Measurements from ENCODE around the gene ADARB1. TPM values are rescaled to one million over a fixed set of nuclear protein-coding genes. Genes with fewer than 3 reads are reported as not detected.

The ADARB1 gene
- total RNA-seq, 2 experiments from 2014 or later = 6.6 to 20.5 TPM

GRCh38 chr21:45200581-45201296 is 126.4 kb downstream of the ADARB1 start:
- H3K4me1 ChIP-seq (ENCODE audit: insufficient read depth, low read length, poor library complexity, severe bottlenecking) = no peaks in the 10 kb centered on the region
- ChIA-PET POLR2A (no interaction called here), CTCF (ENCODE audit: unreplicated experiment) (no interaction called here)
- H2AFZ ChIP-seq (ENCODE audit: low read length) = no peak overlapping the region
- no peaks in the 10 kb centered on the region for H3K9me3 ChIP-seq (ENCODE audit: low read length)
- DNase-seq (ENCODE audit: low spot score) = no peak
- H3K36me3 ChIP-seq (ENCODE audit: insufficient read depth, low read length) = no peaks in the 10 kb centered on the region
- TF ChIP-seq EZH2phosphoT487 (IDR thresholded peaks at IDR 0.05; ENCODE audit: borderline replicate concordance, low read depth, low read length) = no peak
- TF ChIP-seq, protein P1, sequence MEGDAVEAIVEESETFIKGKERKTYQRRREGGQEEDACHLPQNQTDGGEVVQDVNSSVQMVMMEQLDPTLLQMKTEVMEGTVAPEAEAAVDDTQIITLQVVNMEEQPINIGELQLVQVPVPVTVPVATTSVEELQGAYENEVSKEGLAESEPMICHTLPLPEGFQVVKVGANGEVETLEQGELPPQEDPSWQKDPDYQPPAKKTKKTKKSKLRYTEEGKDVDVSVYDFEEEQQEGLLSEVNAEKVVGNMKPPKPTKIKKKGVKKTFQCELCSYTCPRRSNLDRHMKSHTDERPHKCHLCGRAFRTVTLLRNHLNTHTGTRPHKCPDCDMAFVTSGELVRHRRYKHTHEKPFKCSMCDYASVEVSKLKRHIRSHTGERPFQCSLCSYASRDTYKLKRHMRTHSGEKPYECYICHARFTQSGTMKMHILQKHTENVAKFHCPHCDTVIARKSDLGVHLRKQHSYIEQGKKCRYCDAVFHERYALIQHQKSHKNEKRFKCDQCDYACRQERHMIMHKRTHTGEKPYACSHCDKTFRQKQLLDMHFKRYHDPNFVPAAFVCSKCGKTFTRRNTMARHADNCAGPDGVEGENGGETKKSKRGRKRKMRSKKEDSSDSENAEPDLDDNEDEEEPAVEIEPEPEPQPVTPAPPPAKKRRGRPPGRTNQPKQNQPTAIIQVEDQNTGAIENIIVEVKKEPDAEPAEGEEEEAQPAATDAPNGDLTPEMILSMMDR (conservative IDR thresholded peaks at IDR 0.05; ENCODE audit: low read length) = no peak
- H3K79me2 ChIP-seq (ENCODE audit: insufficient read depth, low read depth, low read length) = no peaks in the 10 kb centered on the region
- no peaks in the 10 kb centered on the region for H4K20me1 ChIP-seq (ENCODE audit: insufficient read depth, low read length)
- no peak overlapping the region for H3K4me3 ChIP-seq (ENCODE audit: low read depth, low read length, poor library complexity, severe bottlenecking)
- intact Hi-C loops (cut with micrococcal nuclease; ENCODE audit: unreplicated experiment) = no loop called here
- H3K9me2 ChIP-seq (ENCODE audit: insufficient read depth, low read length) = no peaks in the 10 kb centered on the region
- H3K4me2 ChIP-seq (ENCODE audit: low read length) = no peak overlapping the region
- BruUV-seq (replicated peaks) = no TSS peak
- no peak overlapping the region for H3K27ac ChIP-seq (ENCODE audit: low read depth, low read length, poor library complexity, severe bottlenecking)

GRCh38 chr21:45202344-45202743 is 128.0 kb downstream of the ADARB1 start:
- Histone ChIP-seq H3K4me2 (ENCODE audit: low read length) (no peak overlapping the region), H3K36me3 (ENCODE audit: insufficient read depth, low read length) (no peaks in the 10 kb centered on the region), H3K4me3 (ENCODE audit: low read depth, low read length, poor library complexity, severe bottlenecking) (no peak overlapping the region), H3K9me3 (ENCODE audit: low read length) (no peaks in the 10 kb centered on the region), H3K79me2 (ENCODE audit: insufficient read depth, low read depth, low read length) (no peaks in the 10 kb centered on the region), H4K20me1 (ENCODE audit: insufficient read depth, low read length) (no peaks in the 10 kb centered on the region), H3K9me2 (ENCODE audit: insufficient read depth, low read length) (no peaks in the 10 kb centered on the region), H2AFZ (ENCODE audit: low read length) (no peak overlapping the region), H3K4me1 (ENCODE audit: insufficient read depth, low read length, poor library complexity, severe bottlenecking) (no peaks in the 10 kb centered on the region), H3K27ac (ENCODE audit: low read depth, low read length, poor library complexity, severe bottlenecking) (no peak overlapping the region)
- CTCF ChIA-PET (ENCODE audit: unreplicated experiment) = no interaction called here
- no TSS peak for BruUV-seq (replicated peaks)
- intact Hi-C loops (cut with micrococcal nuclease; ENCODE audit: unreplicated experiment) = no loop called here
- POLR2A ChIA-PET = no interaction called here
- DNase-seq (ENCODE audit: low spot score) = no peak
- TF ChIP-seq, protein P1 (conservative IDR thresholded peaks at IDR 0.05; ENCODE audit: low read length) = no peak
- no peak for TF ChIP-seq EZH2phosphoT487 (IDR thresholded peaks at IDR 0.05; ENCODE audit: borderline replicate concordance, low read depth, low read length)

DNA sequence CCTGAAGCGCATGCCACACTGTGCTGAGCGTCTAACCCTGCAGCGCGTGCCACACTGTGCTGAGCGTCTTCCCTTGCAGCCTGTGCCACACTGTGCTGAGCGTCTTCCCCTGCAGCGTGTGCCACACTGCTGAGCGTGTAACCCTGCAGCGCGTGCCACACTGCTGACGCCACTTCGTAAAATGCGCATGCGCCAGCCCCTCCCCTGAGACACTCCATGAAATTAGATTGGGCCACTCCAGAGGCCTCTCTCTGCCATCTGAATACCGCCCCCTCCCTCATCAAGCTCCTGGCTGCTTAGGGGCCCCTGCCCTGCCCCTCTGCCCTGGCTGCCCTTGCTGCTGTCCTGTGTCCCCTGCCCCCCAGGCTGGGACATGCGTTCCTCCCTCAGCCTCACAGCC is 128.5 kb downstream of the ADARB1 start:
- Histone ChIP-seq H3K9me2 (ENCODE audit: insufficient read depth, low read length) (no peaks in the 10 kb centered on the region), H2AFZ (ENCODE audit: low read length) (no peak overlapping the region), H3K36me3 (ENCODE audit: insufficient read depth, low read length) (no peaks in the 10 kb centered on the region), H3K27ac (ENCODE audit: low read depth, low read length, poor library complexity, severe bottlenecking) (no peak overlapping the region), H3K4me1 (ENCODE audit: insufficient read depth, low read length, poor library complexity, severe bottlenecking) (no peaks in the 10 kb centered on the region), H3K4me3 (ENCODE audit: low read depth, low read length, poor library complexity, severe bottlenecking) (no peak overlapping the region), H3K9me3 (ENCODE audit: low read length) (no peaks in the 10 kb centered on the region), H3K4me2 (ENCODE audit: low read length) (no peak overlapping the region), H3K79me2 (ENCODE audit: insufficient read depth, low read depth, low read length) (no peaks in the 10 kb centered on the region), H4K20me1 (ENCODE audit: insufficient read depth, low read length) (no peaks in the 10 kb centered on the region)
- no peak for TF ChIP-seq EZH2phosphoT487 (IDR thresholded peaks at IDR 0.05; ENCODE audit: borderline replicate concordance, low read depth, low read length)
- TF ChIP-seq, protein P1 (conservative IDR thresholded peaks at IDR 0.05; ENCODE audit: low read length) = no peak
- DNase-seq (ENCODE audit: low spot score) = no peak
- BruUV-seq (replicated peaks) = no TSS peak
- ChIA-PET CTCF (ENCODE audit: unreplicated experiment) (no interaction called here), POLR2A (no interaction called here)
- intact Hi-C loops (cut with micrococcal nuclease; ENCODE audit: unreplicated experiment) = no loop called here

All from OCI-LY7 (cell line).